WTC11 (cell line): ENCODE measurements around the gene ZNF175.

Source experiments
- CTCF ChIP-seq: fragments of 200-600 bp; IDR thresholded peaks from 2 replicates; pipeline ENCODE4 v1.8.0; 2022; ENCODE audit warnings: antibody characterized with exemption
- GABPB1 ChIP-seq: sonication (generic); formaldehyde crosslinking; IDR thresholded peaks from 2 replicates; pipeline ENCODE4 v1.8.1; 2023; ENCODE audit warnings: mild to moderate bottlenecking, missing genetic modification reagents
- GTF2I ChIP-seq: fragments of 250-450 bp; sonication (Bioruptor Pico); conservative IDR thresholded peaks from 2 replicates; pipeline ENCODE4 v1.4.0; 2021; ENCODE audit warnings: mild to moderate bottlenecking
- MAX ChIP-seq: sonication (generic); formaldehyde crosslinking; IDR thresholded peaks from 2 replicates; pipeline ENCODE4 v1.8.0; 2022; ENCODE audit warnings: mild to moderate bottlenecking, missing genetic modification reagents
- PREB ChIP-seq: sonication (generic); formaldehyde crosslinking; IDR thresholded peaks from 2 replicates; pipeline ENCODE4 v1.8.1; 2022; ENCODE audit warnings: mild to moderate bottlenecking, missing genetic modification reagents, moderate library complexity, borderline replicate concordance
- SMAD3 ChIP-seq: sonication (generic); formaldehyde crosslinking; IDR thresholded peaks from 2 replicates; pipeline ENCODE4 v1.8.0; 2022; ENCODE audit warnings: missing genetic modification reagents, mild to moderate bottlenecking, borderline replicate concordance
- ZBTB21 ChIP-seq: sonication (generic); formaldehyde crosslinking; IDR thresholded peaks from 2 replicates; pipeline ENCODE4 v1.8.1; 2023; ENCODE audit warnings: mild to moderate bottlenecking, missing genetic modification reagents, borderline replicate concordance
- ZBTB43 ChIP-seq: sonication (generic); formaldehyde crosslinking; IDR thresholded peaks from 2 replicates; pipeline ENCODE4 v1.8.1; 2023; ENCODE audit warnings: mild to moderate bottlenecking, missing genetic modification reagents
- ZNF138 ChIP-seq: sonication (generic); formaldehyde crosslinking; conservative IDR thresholded peaks from 2 replicates; pipeline ENCODE4 v1.8.1; 2022; ENCODE audit warnings: mild to moderate bottlenecking, moderate library complexity, missing genetic modification reagents
- TF ChIP-seq, protein P1 (sequence below): sonication (generic); formaldehyde crosslinking; IDR thresholded peaks from 2 replicates; pipeline ENCODE4 v1.8.1; 2023; ENCODE audit warnings: mild to moderate bottlenecking, missing genetic modification reagents, borderline replicate concordance
- TF ChIP-seq, protein P2 (sequence below): fragments of 250-450 bp; sonication (Bioruptor Pico); conservative IDR thresholded peaks from 2 replicates; pipeline ENCODE4 v1.9.0; 2021; ENCODE audit warnings: mild to moderate bottlenecking
- TF ChIP-seq, protein P3 (sequence below): sonication (generic); formaldehyde crosslinking; IDR thresholded peaks from 2 replicates; pipeline ENCODE4 v1.8.0; 2022; ENCODE audit warnings: mild to moderate bottlenecking, missing genetic modification reagents

DNA sequence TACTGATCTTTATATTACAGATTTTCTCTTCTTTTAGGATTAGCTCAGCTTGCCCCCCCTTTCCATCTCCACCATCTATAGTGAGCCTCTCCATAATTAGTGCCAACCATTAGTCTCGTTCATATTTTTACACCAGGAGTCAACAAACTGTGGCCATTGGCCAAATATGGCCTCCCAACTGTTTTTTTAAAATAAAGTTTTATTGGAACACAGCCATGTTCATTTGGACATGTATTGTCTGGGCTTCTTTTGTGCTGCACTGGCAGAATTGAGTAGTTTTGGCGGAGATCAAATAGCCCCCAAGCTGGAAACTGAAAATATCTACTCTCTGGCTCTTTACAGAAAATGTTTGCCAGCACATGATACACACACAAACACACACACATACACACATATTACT is 18.4 kb downstream of the ZNF175 start:
- TF ChIP-seq, protein P1, sequence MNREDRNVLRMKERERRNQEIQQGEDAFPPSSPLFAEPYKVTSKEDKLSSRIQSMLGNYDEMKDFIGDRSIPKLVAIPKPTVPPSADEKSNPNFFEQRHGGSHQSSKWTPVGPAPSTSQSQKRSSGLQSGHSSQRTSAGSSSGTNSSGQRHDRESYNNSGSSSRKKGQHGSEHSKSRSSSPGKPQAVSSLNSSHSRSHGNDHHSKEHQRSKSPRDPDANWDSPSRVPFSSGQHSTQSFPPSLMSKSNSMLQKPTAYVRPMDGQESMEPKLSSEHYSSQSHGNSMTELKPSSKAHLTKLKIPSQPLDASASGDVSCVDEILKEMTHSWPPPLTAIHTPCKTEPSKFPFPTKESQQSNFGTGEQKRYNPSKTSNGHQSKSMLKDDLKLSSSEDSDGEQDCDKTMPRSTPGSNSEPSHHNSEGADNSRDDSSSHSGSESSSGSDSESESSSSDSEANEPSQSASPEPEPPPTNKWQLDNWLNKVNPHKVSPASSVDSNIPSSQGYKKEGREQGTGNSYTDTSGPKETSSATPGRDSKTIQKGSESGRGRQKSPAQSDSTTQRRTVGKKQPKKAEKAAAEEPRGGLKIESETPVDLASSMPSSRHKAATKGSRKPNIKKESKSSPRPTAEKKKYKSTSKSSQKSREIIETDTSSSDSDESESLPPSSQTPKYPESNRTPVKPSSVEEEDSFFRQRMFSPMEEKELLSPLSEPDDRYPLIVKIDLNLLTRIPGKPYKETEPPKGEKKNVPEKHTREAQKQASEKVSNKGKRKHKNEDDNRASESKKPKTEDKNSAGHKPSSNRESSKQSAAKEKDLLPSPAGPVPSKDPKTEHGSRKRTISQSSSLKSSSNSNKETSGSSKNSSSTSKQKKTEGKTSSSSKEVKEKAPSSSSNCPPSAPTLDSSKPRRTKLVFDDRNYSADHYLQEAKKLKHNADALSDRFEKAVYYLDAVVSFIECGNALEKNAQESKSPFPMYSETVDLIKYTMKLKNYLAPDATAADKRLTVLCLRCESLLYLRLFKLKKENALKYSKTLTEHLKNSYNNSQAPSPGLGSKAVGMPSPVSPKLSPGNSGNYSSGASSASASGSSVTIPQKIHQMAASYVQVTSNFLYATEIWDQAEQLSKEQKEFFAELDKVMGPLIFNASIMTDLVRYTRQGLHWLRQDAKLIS (CRISPR knock-in tag), result no peak
- TF ChIP-seq MAX (no peak), CTCF (no peak), ZBTB43 (CRISPR knock-in tag) (no peak), PREB (CRISPR knock-in tag) (no peak), SMAD3 (CRISPR knock-in tag) (no peak), GABPB1 (CRISPR knock-in tag) (no peak), ZBTB21 (CRISPR knock-in tag) (no peak), GTF2I (CRISPR knock-in tag) (no peak), ZNF138 (CRISPR knock-in tag) (no peak)
- TF ChIP-seq, protein P2, sequence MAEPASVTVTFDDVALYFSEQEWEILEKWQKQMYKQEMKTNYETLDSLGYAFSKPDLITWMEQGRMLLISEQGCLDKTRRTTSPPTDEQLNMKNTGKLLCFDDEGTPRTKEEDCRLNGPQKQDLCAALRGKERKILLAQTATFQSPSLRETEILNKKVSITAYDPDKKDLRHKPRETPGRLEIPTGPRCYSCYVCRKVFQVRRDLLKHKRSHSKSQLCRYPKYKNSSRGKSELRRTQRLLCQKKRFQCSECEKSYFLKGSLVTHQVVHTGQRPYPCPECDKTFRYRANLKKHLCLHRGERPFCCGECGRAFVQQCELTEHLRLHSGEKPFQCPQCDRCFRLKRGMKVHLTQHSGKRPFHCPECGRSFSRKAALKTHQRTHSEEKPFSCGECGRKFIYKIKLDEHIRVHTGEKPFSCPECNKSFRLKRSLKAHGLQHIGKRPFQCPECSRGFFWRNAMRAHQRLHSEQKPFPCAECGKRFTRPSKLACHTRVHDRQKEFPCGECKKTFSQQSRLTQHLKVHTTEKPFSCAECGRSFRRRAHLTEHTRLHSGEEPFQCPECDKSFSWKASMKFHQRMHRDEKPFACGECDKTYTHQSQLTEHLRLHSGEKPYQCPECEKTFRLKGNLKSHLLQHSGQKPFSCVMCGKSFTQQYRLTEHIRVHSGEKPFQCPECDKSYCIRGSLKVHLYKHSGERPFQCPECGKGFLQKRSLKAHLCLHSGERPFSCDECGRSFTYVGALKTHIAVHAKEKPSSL (CRISPR knock-in tag), result no peak
- TF ChIP-seq, protein P3, sequence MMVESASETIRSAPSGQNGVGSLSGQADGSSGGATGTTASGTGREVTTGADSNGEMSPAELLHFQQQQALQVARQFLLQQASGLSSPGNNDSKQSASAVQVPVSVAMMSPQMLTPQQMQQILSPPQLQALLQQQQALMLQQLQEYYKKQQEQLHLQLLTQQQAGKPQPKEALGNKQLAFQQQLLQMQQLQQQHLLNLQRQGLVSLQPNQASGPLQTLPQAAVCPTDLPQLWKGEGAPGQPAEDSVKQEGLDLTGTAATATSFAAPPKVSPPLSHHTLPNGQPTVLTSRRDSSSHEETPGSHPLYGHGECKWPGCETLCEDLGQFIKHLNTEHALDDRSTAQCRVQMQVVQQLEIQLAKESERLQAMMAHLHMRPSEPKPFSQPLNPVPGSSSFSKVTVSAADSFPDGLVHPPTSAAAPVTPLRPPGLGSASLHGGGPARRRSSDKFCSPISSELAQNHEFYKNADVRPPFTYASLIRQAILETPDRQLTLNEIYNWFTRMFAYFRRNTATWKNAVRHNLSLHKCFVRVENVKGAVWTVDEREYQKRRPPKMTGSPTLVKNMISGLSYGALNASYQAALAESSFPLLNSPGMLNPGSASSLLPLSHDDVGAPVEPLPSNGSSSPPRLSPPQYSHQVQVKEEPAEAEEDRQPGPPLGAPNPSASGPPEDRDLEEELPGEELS (CRISPR knock-in tag), result no peak
